ENCODE measurements around the gene DMRTC1.
"Not testable (repeated sequence)": the region's sequence is repeated elsewhere in the genome, so short reads cannot be mapped to it uniquely, and the experiment has no call there.

The DMRTC1 gene

GRCh38 chrX:72912315-72912714 lies 31.3 kb downstream of the DMRTC1 start, which contains the start of gene FAM236C:
TSS of gene FAM236C (plus strand) at chrX:72912615. CDS start at chrX:72912715, 100 bp downstream.
- H3K9me3 ChIP-seq (ENCODE audit: control insufficient read depth in 1 of 2, low read length in 2 of 2); H3K27me3 ChIP-seq (ENCODE audit: low read depth, low read length); H3K4me3 ChIP-seq (ENCODE audit: low read depth in 1 of 2, low read length in 2 of 2); H3K36me3 ChIP-seq (ENCODE audit: control insufficient read depth in 1 of 2, insufficient read depth in 2 of 2, low read length in 2 of 2); H3K27ac ChIP-seq (ENCODE audit: low read length); H3K4me1 ChIP-seq (ENCODE audit: control insufficient read depth in 1 of 2, insufficient read depth in 2 of 2, low read length in 2 of 2): not testable (repeated sequence)

DNA sequence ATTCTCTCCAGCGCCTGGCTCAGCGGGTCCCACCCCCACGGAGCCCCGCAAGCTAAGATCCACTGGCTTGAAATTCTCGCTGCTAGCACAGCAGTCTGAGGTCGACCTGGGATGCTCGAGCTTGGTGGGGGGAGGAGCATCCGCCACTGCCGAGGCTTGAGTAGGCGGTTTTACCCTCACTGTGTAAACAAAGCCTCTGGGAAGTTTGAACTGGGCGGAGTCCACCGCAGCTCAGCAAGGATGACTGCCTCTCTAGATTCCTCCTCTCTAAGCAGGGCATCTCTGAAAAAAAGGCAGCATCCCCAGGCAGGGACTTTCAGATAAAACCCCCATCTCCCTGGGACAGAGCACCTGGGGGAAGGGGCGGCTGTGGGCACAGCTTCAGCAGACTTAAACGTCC lies 53.9 kb downstream of the DMRTC1 start:
- H3K9me3 ChIP-seq (ENCODE audit: control insufficient read depth in 1 of 2, low read length in 2 of 2); H3K27ac ChIP-seq (ENCODE audit: low read length); H3K36me3 ChIP-seq (ENCODE audit: control insufficient read depth in 1 of 2, insufficient read depth in 2 of 2, low read length in 2 of 2); H3K27me3 ChIP-seq (ENCODE audit: low read depth, low read length); H3K4me1 ChIP-seq (ENCODE audit: control insufficient read depth in 1 of 2, insufficient read depth in 2 of 2, low read length in 2 of 2); H3K4me3 ChIP-seq (ENCODE audit: low read depth in 1 of 2, low read length in 2 of 2): not testable (repeated sequence)

- not testable (repeated sequence) for H3K27ac ChIP-seq (ENCODE audit: low read length); H3K36me3 ChIP-seq (ENCODE audit: control insufficient read depth in 1 of 2, insufficient read depth in 2 of 2, low read length in 2 of 2); H3K9me3 ChIP-seq (ENCODE audit: control insufficient read depth in 1 of 2, low read length in 2 of 2); H3K27me3 ChIP-seq (ENCODE audit: low read depth, low read length); H3K4me1 ChIP-seq (ENCODE audit: control insufficient read depth in 1 of 2, insufficient read depth in 2 of 2, low read length in 2 of 2); H3K4me3 ChIP-seq (ENCODE audit: low read depth in 1 of 2, low read length in 2 of 2)
These were observed 60.7 kb downstream of the DMRTC1 start for GRCh38 chrX:72882898-72883297.

DNA sequence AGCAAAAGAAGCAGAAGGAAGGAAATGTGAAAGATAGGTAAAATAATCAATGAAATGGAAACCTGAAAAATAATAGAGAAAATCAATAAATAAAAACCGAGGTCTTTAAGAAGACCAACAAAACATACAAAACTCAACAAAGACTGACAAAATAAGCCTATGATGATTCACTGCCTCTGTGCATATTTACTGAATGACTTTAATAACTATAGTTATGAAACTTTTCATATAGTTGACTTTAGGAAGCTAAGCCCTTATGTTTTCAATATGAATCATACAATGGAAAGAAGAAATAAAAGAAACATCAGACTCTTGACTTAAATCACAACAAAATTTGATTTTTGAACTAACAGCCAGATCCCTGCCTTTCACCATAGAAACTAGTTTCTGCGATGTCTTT lies 106.1 kb downstream of the DMRTC1 start:
- H3K4me1 ChIP-seq (ENCODE audit: control insufficient read depth in 1 of 2, insufficient read depth in 2 of 2, low read length in 2 of 2); H3K9me3 ChIP-seq (ENCODE audit: control insufficient read depth in 1 of 2, low read length in 2 of 2); H3K27ac ChIP-seq (ENCODE audit: low read length); H3K4me3 ChIP-seq (ENCODE audit: low read depth in 1 of 2, low read length in 2 of 2); H3K27me3 ChIP-seq (ENCODE audit: low read depth, low read length); H3K36me3 ChIP-seq (ENCODE audit: control insufficient read depth in 1 of 2, insufficient read depth in 2 of 2, low read length in 2 of 2): not testable (repeated sequence)

DNA sequence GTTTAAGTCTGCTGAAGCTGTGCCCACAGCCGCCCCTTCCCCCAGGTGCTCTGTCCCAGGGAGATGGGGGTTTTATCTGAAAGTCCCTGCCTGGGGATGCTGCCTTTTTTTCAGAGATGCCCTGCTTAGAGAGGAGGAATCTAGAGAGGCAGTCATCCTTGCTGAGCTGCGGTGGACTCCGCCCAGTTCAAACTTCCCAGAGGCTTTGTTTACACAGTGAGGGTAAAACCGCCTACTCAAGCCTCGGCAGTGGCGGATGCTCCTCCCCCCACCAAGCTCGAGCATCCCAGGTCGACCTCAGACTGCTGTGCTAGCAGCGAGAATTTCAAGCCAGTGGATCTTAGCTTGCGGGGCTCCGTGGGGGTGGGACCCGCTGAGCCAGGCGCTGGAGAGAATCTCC lies 112.9 kb downstream of the DMRTC1 start:
- not testable (repeated sequence) for H3K27me3 ChIP-seq (ENCODE audit: low read depth, low read length); H3K9me3 ChIP-seq (ENCODE audit: control insufficient read depth in 1 of 2, low read length in 2 of 2); H3K4me1 ChIP-seq (ENCODE audit: control insufficient read depth in 1 of 2, insufficient read depth in 2 of 2, low read length in 2 of 2); H3K36me3 ChIP-seq (ENCODE audit: control insufficient read depth in 1 of 2, insufficient read depth in 2 of 2, low read length in 2 of 2); H3K27ac ChIP-seq (ENCODE audit: low read length); H3K4me3 ChIP-seq (ENCODE audit: low read depth in 1 of 2, low read length in 2 of 2)
